Hepatocyte (in vitro differentiated cells): ENCODE data around the gene MAP4K1. TPM values are rescaled to one million over a fixed set of nuclear protein-coding genes. Genes with fewer than 3 reads are reported as not detected.

Experiments
- DNase-seq: peaks from one replicate; pipeline ENCODE4 v3.0.0-alpha.2; 2016; ENCODE audit warnings: low spot score
- H2AFZ ChIP-seq: fragments of 200-600 bp; sonication (generic); 2 replicates; pipeline ENCODE4 v1.6.0; 2016; ENCODE audit warnings: antibody characterized with exemption, mild to moderate bottlenecking
- H3K27ac ChIP-seq: fragments of 200-600 bp; sonication (generic); 2 replicates; pipeline ENCODE4 v1.5.1; 2016; ENCODE audit warnings: mild to moderate bottlenecking
- H3K27me3 ChIP-seq: fragments of 200-600 bp; sonication (generic); 2 replicates; pipeline ENCODE4 v1.6.1; 2016
- H3K36me3 ChIP-seq: fragments of 200-600 bp; sonication (generic); replicated peaks from 2 replicates; pipeline ENCODE4 v1.5.1; 2016; ENCODE audit warnings: low read depth; ENCODE audit not compliant: insufficient read depth
- H3K4me1 ChIP-seq: fragments of 200-600 bp; sonication (generic); 2 replicates; pipeline ENCODE4 v1.5.1; 2016; ENCODE audit warnings: mild to moderate bottlenecking, moderate library complexity; ENCODE audit not compliant: insufficient read depth
- H3K4me2 ChIP-seq: fragments of 200-600 bp; sonication (generic); 2 replicates; pipeline ENCODE4 v1.6.0; 2016
- H3K4me3 ChIP-seq: fragments of 200-600 bp; sonication (generic); 2 replicates; pipeline ENCODE4 v1.5.1; 2016; ENCODE audit warnings: mild to moderate bottlenecking
- H3K79me2 ChIP-seq: fragments of 200-600 bp; sonication (generic); 2 replicates; pipeline ENCODE4 v1.6.0; 2017; ENCODE audit warnings: mild to moderate bottlenecking
- H3K9me2 ChIP-seq: fragments of 200-600 bp; sonication (generic); replicated peaks from 2 replicates; pipeline ENCODE4 v1.6.0; 2017; ENCODE audit warnings: mild to moderate bottlenecking; ENCODE audit not compliant: insufficient read depth
- H3K9me3 ChIP-seq: fragments of 200-600 bp; sonication (generic); 2 replicates; pipeline ENCODE4 v1.5.1; 2016; ENCODE audit warnings: low read depth, mild to moderate bottlenecking
- H4K20me1 ChIP-seq: fragments of 200-600 bp; sonication (generic); 2 replicates; pipeline ENCODE4 v1.6.0; 2016; ENCODE audit warnings: mild to moderate bottlenecking; ENCODE audit not compliant: insufficient read depth, poor library complexity, severe bottlenecking
- CTCF ChIP-seq: fragments of 200-600 bp; sonication (generic); IDR thresholded peaks from 2 replicates; pipeline ENCODE4 v1.5.1; 2016; ENCODE audit warnings: antibody characterized with exemption, mild to moderate bottlenecking; ENCODE audit not compliant: poor library complexity
- EZH2 ChIP-seq: fragments of 200-600 bp; sonication (generic); IDR thresholded peaks from 2 replicates; pipeline ENCODE4 v1.6.1; 2016; ENCODE audit warnings: antibody characterized with exemption, mild to moderate bottlenecking, borderline replicate concordance
- EZH2phosphoT487 ChIP-seq: fragments of 200-600 bp; sonication (generic); IDR thresholded peaks from one replicate; pipeline ENCODE4 v1.6.1; 2018; ENCODE audit warnings: antibody characterized with exemption, mild to moderate bottlenecking, low read depth, moderate library complexity; ENCODE audit not compliant: unreplicated experiment, severe bottlenecking
- WGBS: methylation state at CpG from one replicate; pipeline ENCODE4 v1.1.6; 2016; ENCODE audit warnings: low lambda C conversion rate; ENCODE audit errors: missing lambda C conversion rate; 5-methylcytosine and 5-hydroxymethylcytosine counted together
- polyA plus RNA-seq: library from polyadenylated mRNA; unstranded; fragments of >200 nt; fragmentation: Nextera tagmentation; extraction: Ambion mirVana; gene quantifications from 2 replicates; pipeline ENCODE4 v1.2.1, GENCODE V29; 2016
- total RNA-seq: library from RNA; depleted of rRNA; stranded (reverse); fragments of >200 nt; gene quantifications from 2 replicates; pipeline ENCODE4 v1.2.3, GENCODE V29; 2014

Gene MAP4K1
- total and polyA plus RNA-seq, 2 experiments from 2014 or later: 0.57 to 2.6 TPM

- H3K4me2 ChIP-seq: no peak overlapping the region
- no peaks in the 10 kb centered on the region for H3K27me3 ChIP-seq
- no peak overlapping the region for H3K4me3 ChIP-seq
- H3K36me3 ChIP-seq: no peaks in the 10 kb centered on the region
- H4K20me1 ChIP-seq: no peaks in the 10 kb centered on the region
- DNase-seq: no peak
- H3K9me2 ChIP-seq: no peaks in the 10 kb centered on the region
- TF ChIP-seq EZH2phosphoT487: no peak
- no peak for TF ChIP-seq EZH2
- TF ChIP-seq CTCF: no peak
- WGBS: 77% methylated on average over 6 of the region's 6 CpGs
- H3K27ac ChIP-seq: no peak overlapping the region
- H3K79me2 ChIP-seq: no peaks in the 10 kb centered on the region
- H2AFZ ChIP-seq: no peak overlapping the region
- H3K9me3 ChIP-seq: no peaks in the 10 kb centered on the region
- no peaks in the 10 kb centered on the region for H3K4me1 ChIP-seq
These were observed 24.8 kb downstream of the MAP4K1 start for GRCh38 chr19:38592940-38593339.

GRCh38 chr19:38588041-38588440 is 29.7 kb downstream of the MAP4K1 start:
- no peak overlapping the region for H3K4me3 ChIP-seq
- DNase-seq: no peak
- H3K36me3 ChIP-seq: no peaks in the 10 kb centered on the region
- H3K9me2 ChIP-seq: no peaks in the 10 kb centered on the region
- H3K27me3 ChIP-seq: no peaks in the 10 kb centered on the region
- H4K20me1 ChIP-seq: no peaks in the 10 kb centered on the region
- H3K4me2 ChIP-seq: no peak overlapping the region
- no peak overlapping the region for H2AFZ ChIP-seq
- H3K27ac ChIP-seq: no peak overlapping the region
- no peaks in the 10 kb centered on the region for H3K9me3 ChIP-seq
- no peaks in the 10 kb centered on the region for H3K4me1 ChIP-seq
- H3K79me2 ChIP-seq: no peaks in the 10 kb centered on the region
- no peak for TF ChIP-seq EZH2phosphoT487
- 82% methylated on average over 2 of the region's 2 CpGs for WGBS

- Histone ChIP-seq H4K20me1 (no peaks in the 10 kb centered on the region), H3K4me2 (no peak overlapping the region), H2AFZ (no peak overlapping the region), H3K4me1 (no peaks in the 10 kb centered on the region), H3K9me3 (no peaks in the 10 kb centered on the region), H3K9me2 (no peaks in the 10 kb centered on the region), H3K36me3 (no peaks in the 10 kb centered on the region), H3K4me3 (no peak overlapping the region), H3K79me2 (no peaks in the 10 kb centered on the region), H3K27ac (no peak overlapping the region), H3K27me3 (no peaks in the 10 kb centered on the region)
- 92% methylated on average over 2 of the region's 2 CpGs for WGBS
- TF ChIP-seq EZH2phosphoT487 (no peak), CTCF (no peak), EZH2 (no peak)
- no peak for DNase-seq
These were observed 30.2 kb downstream of the MAP4K1 start for GRCh38 chr19:38587562-38587961.

GRCh38 chr19:38583985-38584305 is 33.8 kb downstream of the MAP4K1 start:
- H3K79me2 ChIP-seq: no peaks in the 10 kb centered on the region
- no peaks in the 10 kb centered on the region for H3K9me2 ChIP-seq
- no peak overlapping the region for H2AFZ ChIP-seq
- DNase-seq: no peak
- no peaks in the 10 kb centered on the region for H3K9me3 ChIP-seq
- no peaks in the 10 kb centered on the region for H4K20me1 ChIP-seq
- no peak overlapping the region for H3K4me2 ChIP-seq
- no peaks in the 10 kb centered on the region for H3K4me1 ChIP-seq
- H3K36me3 ChIP-seq: no peaks in the 10 kb centered on the region
- no peak overlapping the region for H3K4me3 ChIP-seq
- H3K27ac ChIP-seq: no peak overlapping the region
- no peaks in the 10 kb centered on the region for H3K27me3 ChIP-seq
- 77% methylated on average over 2 of the region's 4 CpGs for WGBS
- TF ChIP-seq CTCF: no peak
- TF ChIP-seq EZH2: no peak
- no peak for TF ChIP-seq EZH2phosphoT487
